GM21825 (cell line): Measurements from ENCODE around the gene VENTX.

Experiments
- ATAC-seq: cut with Tn5 transposase; IDR thresholded peaks from one replicate; pipeline ENCODE4 v1.9.1; 2021; ENCODE audit warnings: mild to moderate bottlenecking, moderate library complexity; ENCODE audit not compliant: unreplicated experiment

VENTX gene

DNA sequence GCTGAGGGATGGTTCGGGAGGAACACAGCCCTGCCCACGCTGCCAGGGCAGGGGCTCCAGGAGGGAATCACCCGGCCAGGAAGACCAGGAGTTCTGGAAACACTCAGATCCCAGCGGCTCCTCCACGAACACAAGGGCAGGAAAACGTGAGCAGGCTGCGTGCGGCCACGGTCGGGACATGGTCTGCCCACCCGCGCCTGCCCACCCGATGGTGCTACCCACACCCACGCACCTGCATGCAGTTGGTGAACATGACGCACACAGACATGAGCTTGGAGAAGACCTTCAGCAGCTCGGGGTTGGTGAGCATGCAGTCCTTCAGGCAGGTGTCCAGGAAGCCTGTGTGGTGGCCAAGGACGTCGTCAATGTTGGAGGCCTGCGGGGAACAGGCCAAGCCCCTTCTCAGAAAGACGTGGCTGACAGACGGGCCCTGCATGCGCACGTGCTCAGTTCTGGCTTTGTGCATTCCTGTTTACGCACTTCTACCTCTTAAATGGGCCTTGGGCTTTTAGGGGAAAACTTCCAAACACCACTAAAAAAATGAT is 45.3 kb downstream of the VENTX start:
- no peak for ATAC-seq

DNA sequence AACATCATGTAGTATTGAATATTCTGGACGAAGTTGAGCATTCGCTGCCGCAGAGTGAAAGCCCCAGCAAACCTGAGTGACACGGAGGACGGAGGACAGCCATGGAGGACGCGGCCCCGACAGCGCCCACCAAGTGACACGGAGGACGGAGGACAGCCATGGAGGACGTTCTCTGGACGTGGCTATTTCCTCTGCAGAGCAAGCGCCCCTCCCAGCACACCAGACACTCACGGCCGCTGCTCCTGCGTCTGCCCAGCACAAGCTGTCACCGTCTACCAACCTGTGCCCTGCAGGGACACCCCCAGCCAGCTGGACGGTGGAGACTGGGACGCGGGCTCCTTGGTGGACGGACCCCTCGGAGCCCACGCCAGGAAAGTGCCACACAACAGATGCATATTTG is 46.3 kb downstream of the VENTX start:
- no peak for ATAC-seq

DNA sequence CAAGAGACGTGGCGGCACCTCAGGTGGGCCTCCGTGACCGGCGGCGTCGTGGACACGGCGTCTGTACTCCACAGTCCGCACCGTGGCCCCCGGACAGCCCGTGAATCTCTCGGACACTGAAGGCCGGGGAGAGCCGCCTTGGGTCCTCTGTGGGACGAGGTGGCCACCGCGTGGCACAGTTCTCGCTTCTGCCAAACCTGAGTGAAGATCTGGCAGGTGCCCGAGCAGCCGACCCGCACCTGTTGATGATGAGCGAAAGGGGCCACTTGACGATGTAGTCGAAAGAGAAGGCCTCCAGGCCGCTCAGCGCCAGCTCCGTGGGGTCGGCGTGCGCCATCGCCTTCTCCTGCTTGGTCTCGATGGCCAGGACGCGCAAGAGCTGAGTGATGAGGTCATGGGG is 47.6 kb downstream of the VENTX start:
- no peak for ATAC-seq

DNA sequence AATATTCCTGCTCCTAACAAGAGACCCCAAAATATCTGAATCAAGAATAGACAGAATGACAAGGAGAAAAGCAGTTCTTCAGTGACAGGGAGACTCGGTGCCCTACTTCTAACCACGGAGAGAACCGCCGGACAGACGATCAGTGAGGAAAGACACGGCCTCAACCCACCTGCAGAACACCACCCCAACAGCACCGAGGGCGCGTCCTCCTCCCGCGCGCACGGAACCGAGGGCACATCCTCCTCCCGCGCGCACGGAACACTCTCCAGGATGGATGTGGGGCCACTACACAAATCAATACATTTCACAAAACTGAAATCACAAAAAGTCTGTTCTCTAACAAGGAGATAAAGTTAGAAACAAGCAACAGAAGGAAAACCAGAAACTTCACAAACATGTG is 48.7 kb downstream of the VENTX start:
- ATAC-seq: no peak

DNA sequence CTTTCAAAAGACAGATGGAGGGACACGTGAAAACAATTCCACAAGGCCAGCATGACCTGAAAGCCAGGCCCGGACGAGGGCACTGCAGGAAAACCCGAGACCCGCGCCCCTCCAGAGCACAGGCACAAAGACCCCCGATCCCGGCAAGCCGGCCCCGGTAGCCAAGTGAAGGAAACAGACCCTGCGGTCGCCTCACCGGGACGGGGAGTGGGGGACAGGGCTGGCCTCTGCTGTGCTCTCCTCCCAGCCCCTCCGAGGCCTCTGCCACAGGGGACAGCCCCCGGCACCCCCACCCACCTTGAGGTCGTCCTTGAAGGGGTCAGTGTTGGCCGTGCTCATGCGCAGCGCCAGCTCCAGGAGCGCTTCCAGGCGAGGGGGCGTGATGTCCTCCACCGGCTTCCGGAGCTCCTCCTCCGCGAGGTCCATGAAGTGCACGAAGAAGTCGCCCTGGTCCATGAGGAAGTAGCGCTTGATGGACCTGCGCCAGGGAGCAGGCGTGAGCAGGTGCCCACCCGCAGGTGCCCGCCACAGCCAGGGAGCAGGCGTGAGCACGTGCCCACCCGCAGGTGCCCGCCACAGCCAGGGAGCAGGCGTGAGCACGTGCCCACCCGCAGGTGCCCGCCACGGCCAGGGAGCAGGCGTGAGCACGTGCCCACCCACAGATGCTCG is 50.3 kb downstream of the VENTX start:
- ATAC-seq: no peak

DNA sequence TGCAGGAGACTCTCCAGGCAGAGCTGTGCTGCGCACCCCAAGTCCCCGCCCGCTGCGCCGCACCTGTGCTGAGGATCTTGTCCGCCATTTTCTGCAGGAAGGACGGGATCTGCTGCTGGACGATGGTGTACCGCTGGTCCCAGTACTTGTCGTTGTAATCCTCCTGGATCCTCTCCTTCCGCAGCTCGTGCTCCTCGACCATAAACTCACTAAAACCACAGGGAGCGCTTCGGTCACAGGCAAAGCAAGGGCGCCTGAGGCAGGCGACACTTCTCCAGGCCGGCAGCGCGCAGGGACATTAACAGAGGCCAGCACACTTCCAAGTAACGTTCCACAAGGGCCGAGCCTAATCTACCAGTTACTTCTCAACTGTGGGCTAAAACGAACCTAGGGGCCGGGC is 52.1 kb downstream of the VENTX start:
- no peak for ATAC-seq
